Esophagus squamous epithelium (tissue), 5 donors: ENCODE measurements around the gene LMX1B. TPM values are rescaled to one million over a fixed set of nuclear protein-coding genes. Genes with fewer than 3 reads are reported as not detected.

ENCODE experiments used
- DNase-seq: peaks from one replicate; lab custom pipeline; 2025; lab: John Stamatoyannopoulos, UW
- H3K27ac ChIP-seq, 4 donors: fragments of 200-600 bp; sonication (generic); one replicate each; pipeline ENCODE4 v1.5.1; 2016 to 2019; ENCODE audit warnings: mild to moderate bottlenecking in 1 of 4
- H3K27me3 ChIP-seq, 4 donors: fragments of 200-600 bp; sonication (generic); 1 replicate in 3 of 4; 2 replicates in 1 of 4; pipeline versions ENCODE4 v1.5.1 to v1.6.0; 2017 to 2021; ENCODE audit warnings: antibody characterized with exemption in 1 of 4
- H3K36me3 ChIP-seq, 3 donors: fragments of 200-600 bp; sonication (generic); one replicate each; pipeline ENCODE4 v1.5.1; 2016 to 2019
- H3K4me1 ChIP-seq, 3 donors: fragments of 200-600 bp; sonication (generic); one replicate each; pipeline ENCODE4 v1.5.1; 2017 to 2019
- H3K4me3 ChIP-seq, 4 donors: fragments of 200-600 bp; sonication (generic); 1 replicate in 3 of 4; 2 replicates in 1 of 4; pipeline ENCODE4 v1.5.1; 2016 to 2019; ENCODE audit warnings: mild to moderate bottlenecking in 2 of 4, moderate library complexity in 1 of 4
- H3K9me3 ChIP-seq, 3 donors: fragments of 200-600 bp; sonication (generic); one replicate each; pipeline ENCODE4 v1.5.1; 2016 to 2019
- POLR2A ChIP-seq, 4 donors: fragments of 450-650 bp; IDR thresholded peaks; one replicate each; pipeline ENCODE4 v1.6.1; 2017; ENCODE audit warnings: antibody characterized with exemption in 4 of 4, mild to moderate bottlenecking in 4 of 4, moderate library complexity in 3 of 4
- WGBS, 2 donors: methylation state at CpG; one replicate each; pipeline ENCODE4 v1.1.5; 2018; 5-methylcytosine and 5-hydroxymethylcytosine counted together
- intact Hi-C: fragments of 100-400 bp; cut with DNase I; formaldehyde crosslinking; loops from one replicate; pipeline ENCODE4 v1.15.0; 2022
- total RNA-seq, 4 donors: library from RNA; depleted of rRNA; stranded (reverse); fragments of >200 nt; gene quantifications; one replicate each; pipeline ENCODE4 v1.1.0, GENCODE V29; 2016
- TF ChIP-seq, protein P1 (sequence below), 6 experiments: fragments of 450-650 bp in 4 of 6; fragments of 200-600 bp in 2 of 6; sonication (generic) in 2 of 6; IDR thresholded peaks; one replicate each; pipeline ENCODE4 v1.5.1; 2016 to 2019; ENCODE audit warnings: antibody characterized with exemption in 6 of 6, mild to moderate bottlenecking in 4 of 6, moderate library complexity in 4 of 6
- donor health status: DM: yes; HTN: yes; CAD: no.

The LMX1B gene
- total RNA-seq, 4 donors from 2014 or later, result 0.23 TPM; not detected in 3

DNA sequence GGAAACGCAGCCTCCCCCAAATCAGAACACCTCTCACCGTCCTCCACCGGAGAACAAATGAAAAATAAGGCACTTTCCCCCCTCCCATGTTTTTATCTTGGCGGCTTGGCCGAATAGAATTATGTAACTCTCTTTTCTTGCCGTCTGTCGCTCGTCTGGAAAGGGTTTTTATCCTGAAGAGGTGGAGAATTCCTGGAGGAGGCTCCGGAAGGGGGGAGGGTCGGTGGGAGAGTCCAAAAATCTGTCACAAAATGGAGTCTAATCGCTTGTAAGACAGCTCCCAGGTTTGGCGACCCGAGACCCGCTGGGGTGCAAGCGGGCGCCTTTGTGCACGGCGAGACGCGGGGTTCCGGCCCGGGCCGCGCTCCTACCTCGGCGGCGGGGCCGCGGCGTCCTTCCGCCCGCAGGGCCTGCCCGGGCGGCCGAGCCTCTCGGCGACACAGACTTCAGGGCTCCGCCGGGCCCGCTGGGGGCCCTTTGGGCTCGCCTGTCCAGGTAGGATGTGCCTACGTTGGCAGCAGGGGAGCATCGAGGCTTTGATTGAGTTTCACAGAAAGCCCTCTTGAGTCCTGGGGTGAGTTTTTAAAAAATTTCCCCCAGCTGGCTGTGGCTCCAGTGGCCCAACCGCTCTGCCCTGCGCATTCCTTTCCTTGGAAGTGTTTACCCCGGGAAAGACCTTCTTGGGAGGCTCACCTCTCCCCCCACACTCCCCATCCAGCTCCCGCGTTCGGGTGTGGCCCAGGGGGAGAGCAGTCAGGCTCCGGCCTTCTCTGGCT is 5.0 kb downstream of the LMX1B start:
- DNase-seq, result no peak
- Histone ChIP-seq H3K27me3 (peaks cover 10 to 99% (median 39%) of the 10 kb centered on the region in 4 donors), H3K27ac (no peak overlapping the region), H3K36me3 (no peaks in the 10 kb centered on the region), H3K9me3 (no peaks in the 10 kb centered on the region), H3K4me1 (peaks cover 3 to 32% (median 13%) of the 10 kb centered on the region in 3 donors), H3K4me3 (peak overlapping the region in 1 of 4 donors; percentile 27)
- TF ChIP-seq POLR2A (IDR thresholded peaks at IDR 0.05), result no peak
- TF ChIP-seq, protein P1, sequence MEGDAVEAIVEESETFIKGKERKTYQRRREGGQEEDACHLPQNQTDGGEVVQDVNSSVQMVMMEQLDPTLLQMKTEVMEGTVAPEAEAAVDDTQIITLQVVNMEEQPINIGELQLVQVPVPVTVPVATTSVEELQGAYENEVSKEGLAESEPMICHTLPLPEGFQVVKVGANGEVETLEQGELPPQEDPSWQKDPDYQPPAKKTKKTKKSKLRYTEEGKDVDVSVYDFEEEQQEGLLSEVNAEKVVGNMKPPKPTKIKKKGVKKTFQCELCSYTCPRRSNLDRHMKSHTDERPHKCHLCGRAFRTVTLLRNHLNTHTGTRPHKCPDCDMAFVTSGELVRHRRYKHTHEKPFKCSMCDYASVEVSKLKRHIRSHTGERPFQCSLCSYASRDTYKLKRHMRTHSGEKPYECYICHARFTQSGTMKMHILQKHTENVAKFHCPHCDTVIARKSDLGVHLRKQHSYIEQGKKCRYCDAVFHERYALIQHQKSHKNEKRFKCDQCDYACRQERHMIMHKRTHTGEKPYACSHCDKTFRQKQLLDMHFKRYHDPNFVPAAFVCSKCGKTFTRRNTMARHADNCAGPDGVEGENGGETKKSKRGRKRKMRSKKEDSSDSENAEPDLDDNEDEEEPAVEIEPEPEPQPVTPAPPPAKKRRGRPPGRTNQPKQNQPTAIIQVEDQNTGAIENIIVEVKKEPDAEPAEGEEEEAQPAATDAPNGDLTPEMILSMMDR (IDR thresholded peaks at IDR 0.05), result no peak
- intact Hi-C loops, result no loop called here
- WGBS, 2 donors, result 8 to 17% methylated on average over 11 to 16 of the region's 50 CpGs

GRCh38 chr9:126619361-126620135 is 5.8 kb downstream of the LMX1B start:
- intact Hi-C loops, result no loop called here
- Histone ChIP-seq H3K27me3 (peaks cover 15 to 100% (median 40%) of the 10 kb centered on the region in 4 donors), H3K27ac (no peak overlapping the region), H3K4me1 (peaks cover 1 to 36% (median 8%) of the 10 kb centered on the region in 3 donors), H3K36me3 (no peaks in the 10 kb centered on the region), H3K4me3 (no peak overlapping the region), H3K9me3 (no peaks in the 10 kb centered on the region)
- 71% methylated on average over 4 of the region's 10 CpGs; no CpG with 5 or more reads in 1 of the 2 donors for WGBS, 2 donors
- no peak for TF ChIP-seq POLR2A (IDR thresholded peaks at IDR 0.05)
- TF ChIP-seq, protein P1 (IDR thresholded peaks at IDR 0.05), result no peak
- DNase-seq, result no peak

GRCh38 chr9:126620478-126620877 is 6.8 kb downstream of the LMX1B start:
- TF ChIP-seq, protein P1 (IDR thresholded peaks at IDR 0.05), result no peak
- TF ChIP-seq POLR2A (IDR thresholded peaks at IDR 0.05), result no peak
- intact Hi-C loops, result no loop called here
- peaks cover 15 to 100% (median 45%) of the 10 kb centered on the region in 4 donors for H3K27me3 ChIP-seq
- DNase-seq, result no peak
- H3K9me3 ChIP-seq, result no peaks in the 10 kb centered on the region
- no peak overlapping the region for H3K27ac ChIP-seq
- peaks cover 5 to 36% (median 7%) of the 10 kb centered on the region in 3 donors for H3K4me1 ChIP-seq
- WGBS, 2 donors, result 60 to 61% methylated on average over 1 to 6 of the region's 7 CpGs
- no peak overlapping the region for H3K4me3 ChIP-seq
- H3K36me3 ChIP-seq, result no peaks in the 10 kb centered on the region

- Histone ChIP-seq H3K9me3 (no peaks in the 10 kb centered on the region), H3K4me3 (no peak overlapping the region), H3K36me3 (no peaks in the 10 kb centered on the region), H3K27ac (no peak overlapping the region), H3K27me3 (peaks cover 19 to 100% (median 53%) of the 10 kb centered on the region in 4 donors), H3K4me1 (peaks cover 13 to 41% (median 15%) of the 10 kb centered on the region in 3 donors)
- TF ChIP-seq, protein P1 (IDR thresholded peaks at IDR 0.05), result no peak
- no peak for TF ChIP-seq POLR2A (IDR thresholded peaks at IDR 0.05)
- 41 to 42% methylated on average over 15 of the region's 15 CpGs for WGBS, 2 donors
- no peak for DNase-seq
- intact Hi-C loops, result no loop called here
These were observed 7.6 kb downstream of the LMX1B start for GRCh38 chr9:126621061-126621918.
